Adrenal gland (tissue), 12 donors: Measurements from ENCODE around the gene DYSF. TPM values are rescaled to one million over a fixed set of nuclear protein-coding genes. Genes with fewer than 3 reads are reported as not detected.

ENCODE experiments used
- DNase-seq, 7 donors: peaks; one replicate each; pipeline ENCODE4 v3.0.0-alpha.2; 2019 to 2020
- H3K27ac ChIP-seq, 5 donors: fragments of 200-600 bp; sonication (generic) in 4 of 5; 1 replicate in 3 of 5; 2 replicates in 2 of 5; pipeline versions ENCODE4 v1.5.1 to v1.8.0; 2016 to 2020; ENCODE audit warnings: mild to moderate bottlenecking in 1 of 5
- H3K27me3 ChIP-seq: fragments of 200-600 bp; 2 replicates; pipeline ENCODE4 v1.8.0; 2021
- H3K36me3 ChIP-seq, 2 donors: fragments of 200-600 bp; replicated peaks in 1 of 2; 1 replicate in 1 of 2; 2 replicates in 1 of 2; pipeline versions ENCODE4 v1.5.1 to v1.8.0; 2018 to 2022
- H3K4me1 ChIP-seq, 2 donors: fragments of 200-600 bp; replicated peaks in 1 of 2; 1 replicate in 1 of 2; 2 replicates in 1 of 2; pipeline versions ENCODE4 v1.5.1 to v1.8.0; 2018 to 2021
- H3K4me3 ChIP-seq, 4 donors: fragments of 200-600 bp; sonication (generic) in 3 of 4; one replicate each; pipeline ENCODE4 v1.5.1; 2016 to 2018
- H3K9me3 ChIP-seq, 3 donors: fragments of 200-600 bp; sonication (generic) in 1 of 3; replicated peaks in 1 of 3; 1 replicate in 2 of 3; 2 replicates in 1 of 3; pipeline versions ENCODE4 v1.5.1 to v1.8.0; 2016 to 2021
- POLR2A ChIP-seq, 2 donors: fragments of 450-650 bp; IDR thresholded peaks; one replicate each; pipeline ENCODE4 v1.6.1; 2017; ENCODE audit warnings: antibody characterized with exemption in 2 of 2, mild to moderate bottlenecking in 2 of 2, moderate library complexity in 1 of 2
- WGBS, 4 donors: extraction: QIAGEN DNeasy Blood & Tissue Kit in 2 of 4; methylation state at CpG; one replicate each; pipeline versions ENCODE4 v1.1.5 to v1.1.7; 2013 to 2017; 5-methylcytosine and 5-hydroxymethylcytosine counted together
- intact Hi-C, 2 donors: fragments of 100-400 bp; cut with DNase I; formaldehyde crosslinking; loops; one replicate each; pipeline versions ENCODE4 v1.14.1 to v1.15.0; 2022 to 2023
- polyA plus RNA-seq, 3 donors: library from polyadenylated mRNA; stranded (reverse); fragments of 200-250 nt in 2 of 3; fragments of 350-450 nt in 1 of 3; fragmentation: Illumina TruSeq in 1 of 3; extraction: RNeasy Lipid Tissue Mini Kit (QIAGEN cat#74804) in 1 of 3; gene quantifications; one replicate each; pipeline ENCODE4 v1.2.3, GENCODE V29; 2013 to 2014
- total RNA-seq, 9 donors: library from RNA; depleted of rRNA in 4 of 9; stranded (reverse); fragments of >200 nt in 4 of 9; fragments of 120-200 nt in 1 of 9; fragmentation: NEBNext Ultra II Directional in 1 of 9; extraction: Animal tissue kit (Norgen Biotek cat#: 25700) in 1 of 9; gene quantifications; one replicate each; pipeline versions ENCODE4 v1.1.0 to v1.2.4, GENCODE V29; 2013 to 2023
- TF ChIP-seq, protein P1 (sequence below), 6 experiments: fragments of 450-650 bp in 4 of 6; fragments of 200-600 bp in 2 of 6; sonication (generic) in 1 of 6; IDR thresholded peaks; 1 replicate in 5 of 6; 2 replicates in 1 of 6; pipeline versions ENCODE4 v1.5.1 to v1.8.0; 2016 to 2021; ENCODE audit warnings: antibody characterized with exemption in 6 of 6, mild to moderate bottlenecking in 2 of 6, moderate library complexity in 1 of 6
- donor health status: healthy with polysubstance abuse.
- donor health status: Bipolar disorder and iron deficiency.
- donor health status: DM: yes; HTN: yes; CAD: no.
- donor health status: DM: no; HTN: no; CAD: no.
- donor health status: DM: no; HTN: no; CAD: no.
- donor health status: DM: yes; HTN: yes; CAD: no.

DYSF gene
- total and polyA plus RNA-seq, 12 donors = 3.2 to 22.4 (median 15.3) TPM

DNA sequence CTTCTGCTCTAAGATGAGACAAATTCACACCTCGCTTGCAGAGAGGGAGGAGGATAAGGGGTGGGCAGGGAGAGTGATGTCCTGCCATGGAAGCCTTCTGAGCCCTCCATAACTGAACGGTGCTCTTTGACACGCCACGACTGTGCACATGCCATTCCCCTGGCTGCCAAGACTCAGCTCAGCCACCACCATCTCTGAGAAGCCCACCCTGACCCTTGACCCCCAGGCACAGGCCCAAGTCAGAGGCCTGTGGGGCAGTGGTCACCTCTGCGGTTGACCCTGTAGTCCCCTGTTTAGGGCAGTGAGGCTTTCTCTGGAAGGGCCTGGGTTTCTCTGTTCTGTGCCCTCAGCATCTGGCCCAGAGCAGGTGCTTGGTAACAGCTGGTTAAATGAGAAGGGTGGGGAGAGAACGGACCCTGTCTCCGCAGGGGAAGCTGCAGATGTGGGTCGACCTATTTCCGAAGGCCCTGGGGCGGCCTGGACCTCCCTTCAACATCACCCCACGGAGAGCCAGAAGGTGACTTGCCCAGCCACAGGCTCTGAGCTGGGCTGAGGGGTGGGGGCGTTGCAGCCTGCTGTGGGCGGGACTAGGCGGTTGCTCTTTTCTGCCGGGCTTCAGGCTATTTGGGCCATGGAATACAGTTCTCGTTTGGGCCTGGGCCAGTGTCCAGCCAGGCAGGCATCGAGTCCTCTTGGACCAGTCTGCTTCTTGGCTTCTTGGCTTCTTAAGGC, 215.1 kb downstream of the DYSF start:
- no peak overlapping the region for H3K4me3 ChIP-seq
- DNase-seq = no peak
- H3K27me3 ChIP-seq = no peaks in the 10 kb centered on the region
- no peak for TF ChIP-seq POLR2A (IDR thresholded peaks at IDR 0.05)
- TF ChIP-seq, protein P1, sequence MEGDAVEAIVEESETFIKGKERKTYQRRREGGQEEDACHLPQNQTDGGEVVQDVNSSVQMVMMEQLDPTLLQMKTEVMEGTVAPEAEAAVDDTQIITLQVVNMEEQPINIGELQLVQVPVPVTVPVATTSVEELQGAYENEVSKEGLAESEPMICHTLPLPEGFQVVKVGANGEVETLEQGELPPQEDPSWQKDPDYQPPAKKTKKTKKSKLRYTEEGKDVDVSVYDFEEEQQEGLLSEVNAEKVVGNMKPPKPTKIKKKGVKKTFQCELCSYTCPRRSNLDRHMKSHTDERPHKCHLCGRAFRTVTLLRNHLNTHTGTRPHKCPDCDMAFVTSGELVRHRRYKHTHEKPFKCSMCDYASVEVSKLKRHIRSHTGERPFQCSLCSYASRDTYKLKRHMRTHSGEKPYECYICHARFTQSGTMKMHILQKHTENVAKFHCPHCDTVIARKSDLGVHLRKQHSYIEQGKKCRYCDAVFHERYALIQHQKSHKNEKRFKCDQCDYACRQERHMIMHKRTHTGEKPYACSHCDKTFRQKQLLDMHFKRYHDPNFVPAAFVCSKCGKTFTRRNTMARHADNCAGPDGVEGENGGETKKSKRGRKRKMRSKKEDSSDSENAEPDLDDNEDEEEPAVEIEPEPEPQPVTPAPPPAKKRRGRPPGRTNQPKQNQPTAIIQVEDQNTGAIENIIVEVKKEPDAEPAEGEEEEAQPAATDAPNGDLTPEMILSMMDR (IDR thresholded peaks at IDR 0.05) = no peak
- no peaks in the 10 kb centered on the region for H3K36me3 ChIP-seq
- no peak overlapping the region for H3K27ac ChIP-seq
- intact Hi-C loops = no loop called here
- H3K4me1 ChIP-seq = no peaks in the 10 kb centered on the region
- H3K9me3 ChIP-seq = no peaks in the 10 kb centered on the region
- 89 to 93% (median 91%) methylated on average over 8 to 17 of the region's 17 CpGs for WGBS, 4 donors

DNA sequence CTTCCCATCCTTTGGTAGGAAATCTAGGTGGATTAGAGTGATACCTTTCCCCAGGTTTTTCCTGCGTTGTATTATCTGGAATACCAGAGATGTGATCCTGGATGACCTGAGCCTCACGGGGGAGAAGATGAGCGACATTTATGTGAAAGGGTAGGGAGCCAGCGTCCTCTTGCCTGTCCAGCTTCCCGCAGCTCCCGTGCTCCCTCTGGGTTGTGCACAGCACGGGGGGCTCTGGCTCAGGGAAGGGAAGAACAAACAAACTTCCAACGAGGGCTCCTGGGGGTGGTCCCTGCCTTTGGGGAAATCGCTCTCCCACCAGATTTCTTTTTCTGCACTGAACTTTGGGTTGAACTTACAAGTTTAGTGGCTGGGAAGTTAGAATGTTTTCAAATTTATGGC, 215.7 kb downstream of the DYSF start:
- TF ChIP-seq, protein P1 (IDR thresholded peaks at IDR 0.05) = no peak
- no peak for TF ChIP-seq POLR2A (IDR thresholded peaks at IDR 0.05)
- Histone ChIP-seq H3K27me3 (no peaks in the 10 kb centered on the region), H3K27ac (no peak overlapping the region), H3K36me3 (no peaks in the 10 kb centered on the region), H3K9me3 (no peaks in the 10 kb centered on the region), H3K4me3 (no peak overlapping the region), H3K4me1 (no peaks in the 10 kb centered on the region)
- DNase-seq = peak in 1 of 7 donors; percentile 13
- intact Hi-C loops = no loop called here
- WGBS, 4 donors = 80 to 89% (median 83%) methylated on average over 9 of the region's 9 CpGs

DNA sequence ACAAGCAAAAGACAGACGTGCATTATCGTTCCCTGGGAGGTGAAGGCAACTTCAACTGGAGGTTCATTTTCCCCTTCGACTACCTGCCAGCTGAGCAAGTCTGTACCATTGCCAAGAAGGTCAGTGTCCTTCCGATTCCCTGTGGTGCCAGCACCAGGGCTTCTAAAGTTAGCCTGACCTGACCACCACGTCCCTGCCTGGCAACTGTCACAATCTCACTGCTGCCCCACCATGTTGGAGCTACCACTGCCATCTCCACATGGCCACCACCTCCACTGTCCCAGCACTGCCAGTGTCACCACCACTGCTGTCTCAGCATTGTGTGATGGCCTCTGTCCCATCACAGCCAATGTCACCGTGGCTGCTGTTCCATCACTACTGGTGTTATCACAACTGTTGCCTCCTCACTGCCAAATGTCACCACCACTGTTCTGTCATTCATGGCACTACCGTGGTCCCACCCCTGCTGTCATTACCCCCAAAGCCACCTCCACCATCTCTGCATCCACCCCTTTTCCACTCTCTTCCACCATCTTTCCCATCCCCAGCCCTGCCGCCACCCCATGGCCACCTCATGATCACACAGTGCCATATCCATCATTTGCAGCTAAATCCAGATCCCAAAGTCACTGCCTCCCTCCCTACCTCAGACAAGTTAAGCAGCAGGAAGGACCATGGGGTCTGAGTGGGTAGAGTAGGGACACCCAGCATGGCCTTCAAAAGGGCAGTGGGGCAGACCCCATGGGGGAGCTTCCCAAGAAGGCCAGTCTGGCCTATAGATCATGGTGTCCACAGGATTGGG, 216.5 kb downstream of the DYSF start:
- DNase-seq = peak in 1 of 7 donors; percentile 30
- WGBS, 4 donors = 87 to 96% (median 94%) methylated on average over 8 of the region's 8 CpGs

DNA sequence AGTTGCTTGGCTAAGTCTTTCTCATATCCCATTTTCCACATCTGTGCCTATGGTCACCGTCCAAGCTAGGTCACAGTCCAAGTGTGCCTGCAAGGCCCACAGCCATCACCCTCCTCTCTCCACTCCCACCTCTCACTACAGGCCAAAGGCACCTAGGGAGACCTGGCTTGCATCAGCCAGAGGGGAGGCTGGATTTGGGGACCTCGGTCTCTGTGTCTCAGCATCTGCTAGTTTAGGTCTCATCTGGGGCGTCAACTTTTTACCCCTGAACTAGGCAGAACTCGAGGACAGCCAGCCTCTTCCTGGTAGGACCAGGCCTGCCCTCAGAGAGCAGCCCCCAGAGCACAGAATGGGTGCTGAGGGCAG, 217.1 kb downstream of the DYSF start:
- intact Hi-C loops = no loop called here
- H3K36me3 ChIP-seq = no peaks in the 10 kb centered on the region
- whole genome bisulfite sequencing, 4 donors = 82 to 100% (median 90%) methylated on average over 1 to 4 of the region's 4 CpGs

More for the DNA sequence above, 216.5 kb downstream of the DYSF start:
- Histone ChIP-seq H3K27me3 (no peaks in the 10 kb centered on the region), H3K9me3 (no peaks in the 10 kb centered on the region), H3K4me3 (no peak overlapping the region), H3K36me3 (no peaks in the 10 kb centered on the region), H3K4me1 (no peaks in the 10 kb centered on the region), H3K27ac (no peak overlapping the region)
- intact Hi-C loops = no loop called here
- no peak for TF ChIP-seq POLR2A (IDR thresholded peaks at IDR 0.05)
- TF ChIP-seq, protein P1 (IDR thresholded peaks at IDR 0.05) = no peak

More for the DNA sequence above, 217.1 kb downstream of the DYSF start:
- DNase-seq = peak in 1 of 7 donors; percentile 18
- Histone ChIP-seq H3K27ac (no peak overlapping the region), H3K4me3 (no peak overlapping the region), H3K4me1 (no peaks in the 10 kb centered on the region), H3K9me3 (no peaks in the 10 kb centered on the region), H3K27me3 (no peaks in the 10 kb centered on the region)
- TF ChIP-seq, protein P1 (IDR thresholded peaks at IDR 0.05) = no peak
- no peak for TF ChIP-seq POLR2A (IDR thresholded peaks at IDR 0.05)
